DOHH2 (cell line): ENCODE measurements around the gene MGAT1.

Experiments
- H3F3A ChIP-seq: fragments of 200-600 bp; sonication (generic), shearing (Covaris generic); 2 replicates; pipeline ENCODE4 v1.6.0; 2016; ENCODE audit warnings: antibody characterized with exemption, mild to moderate bottlenecking; ENCODE audit not compliant: control insufficient read depth, insufficient read depth
- H3K27ac ChIP-seq: fragments of 200-600 bp; sonication (generic); 2 replicates; pipeline ENCODE4 v1.5.1; 2014; ENCODE audit warnings: low read depth, mild to moderate bottlenecking, low read length, moderate library complexity
- H3K27me3 ChIP-seq: fragments of 200-600 bp; sonication (generic); 2 replicates; pipeline ENCODE4 v1.6.1; 2014; ENCODE audit warnings: mild to moderate bottlenecking, low read length, mixed read lengths; ENCODE audit not compliant: control insufficient read depth
- H3K36me3 ChIP-seq: fragments of 200-600 bp; sonication (generic); 2 replicates; pipeline ENCODE4 v1.6.1; 2014; ENCODE audit warnings: mild to moderate bottlenecking, low read length, moderate library complexity, mixed read lengths; ENCODE audit not compliant: control insufficient read depth
- H3K4me1 ChIP-seq: fragments of 200-600 bp; sonication (generic); 2 replicates; pipeline ENCODE4 v1.6.1; 2014; ENCODE audit warnings: mild to moderate bottlenecking, low read length, mixed read lengths; ENCODE audit not compliant: control insufficient read depth
- H3K4me2 ChIP-seq: fragments of 200-600 bp; sonication (generic); 2 replicates; pipeline ENCODE4 v1.6.0; 2014; ENCODE audit warnings: mild to moderate bottlenecking, low read length, moderate library complexity
- H3K4me3 ChIP-seq: fragments of 200-600 bp; sonication (generic); 2 replicates; pipeline ENCODE4 v1.5.1; 2014; ENCODE audit warnings: mild to moderate bottlenecking, low read length, mixed read lengths
- H3K79me2 ChIP-seq: fragments of 200-600 bp; sonication (generic); 2 replicates; pipeline ENCODE4 v1.6.1; 2014; ENCODE audit warnings: mild to moderate bottlenecking, low read length, mixed read lengths; ENCODE audit not compliant: control insufficient read depth
- H3K9me2 ChIP-seq: fragments of 200-600 bp; sonication (generic); replicated peaks from 2 replicates; pipeline ENCODE4 v1.6.1; 2014; ENCODE audit warnings: mild to moderate bottlenecking, low read length, mixed read lengths; ENCODE audit not compliant: control insufficient read depth
- H3K9me3 ChIP-seq: fragments of 200-600 bp; sonication (generic); 2 replicates; pipeline ENCODE4 v1.6.1; 2014; ENCODE audit warnings: antibody characterized with exemption, low read length, mixed read lengths; ENCODE audit not compliant: control insufficient read depth, insufficient read depth
- H4K20me1 ChIP-seq: fragments of 200-600 bp; sonication (generic); 2 replicates; pipeline ENCODE4 v1.6.0; 2014; ENCODE audit warnings: low read depth, mild to moderate bottlenecking, antibody characterized with exemption, low read length, moderate library complexity; ENCODE audit not compliant: control insufficient read depth, insufficient read depth
- CTCF ChIP-seq: fragments of 200-600 bp; sonication (generic); IDR thresholded peaks from one replicate; pipeline ENCODE4 v1.5.1; 2014; ENCODE audit warnings: antibody characterized with exemption, mild to moderate bottlenecking, low read depth, low read length; ENCODE audit not compliant: poor library complexity, severe bottlenecking
- EZH2phosphoT487 ChIP-seq: fragments of 200-600 bp; sonication (generic); IDR thresholded peaks from 2 replicates; pipeline ENCODE4 v1.6.1; 2017; ENCODE audit warnings: borderline replicate concordance, mild to moderate bottlenecking, antibody characterized with exemption, low read length, moderate library complexity, mixed read lengths

The MGAT1 gene

GRCh38 chr5:180825768-180826525 is 23.3 kb upstream of the MGAT1 start:
- no peaks in the 10 kb centered on the region for H4K20me1 ChIP-seq
- no peaks in the 10 kb centered on the region for H3K9me3 ChIP-seq
- no peaks in the 10 kb centered on the region for H3K9me2 ChIP-seq
- H3F3A ChIP-seq, result 0 out of 2 replicates have a peak, but pooled peaks cover 6% of the 10 kb centered on the region
- H3K4me1 ChIP-seq, result peaks cover 21% of the 10 kb centered on the region
- no peaks in the 10 kb centered on the region for H3K27me3 ChIP-seq
- no peak overlapping the region for H3K27ac ChIP-seq
- peaks cover 17% of the 10 kb centered on the region for H3K36me3 ChIP-seq
- no peak overlapping the region for H3K4me2 ChIP-seq
- H3K79me2 ChIP-seq, result peaks cover 17% of the 10 kb centered on the region
- no peak overlapping the region for H3K4me3 ChIP-seq
- TF ChIP-seq CTCF (no peak), EZH2phosphoT487 (no peak)

GRCh38 chr5:180824630-180825476 is 22.2 kb upstream of the MGAT1 start:
- no peak for TF ChIP-seq EZH2phosphoT487
- TF ChIP-seq CTCF, result no peak
- Histone ChIP-seq H3K27ac (no peak overlapping the region), H3K9me2 (no peaks in the 10 kb centered on the region), H3K36me3 (peaks cover 8% of the 10 kb centered on the region), H3K9me3 (no peaks in the 10 kb centered on the region), H3F3A (0 out of 2 replicates have a peak, but pooled peaks cover 6% of the 10 kb centered on the region), H3K4me3 (no peak overlapping the region), H4K20me1 (no peaks in the 10 kb centered on the region), H3K4me1 (peaks cover 25% of the 10 kb centered on the region), H3K79me2 (peaks cover 6% of the 10 kb centered on the region), H3K27me3 (no peaks in the 10 kb centered on the region), H3K4me2 (no peak overlapping the region)

- no peak for TF ChIP-seq EZH2phosphoT487
- Histone ChIP-seq H3K27me3 (no peaks in the 10 kb centered on the region), H4K20me1 (no peaks in the 10 kb centered on the region), H3K79me2 (no peaks in the 10 kb centered on the region), H3K4me3 (no peak overlapping the region), H3K27ac (no peak overlapping the region), H3K36me3 (peaks cover under 1% of the 10 kb centered on the region; the same call in 1 of the 2 replicates), H3K4me1 (peaks cover 19% of the 10 kb centered on the region), H3K4me2 (no peak overlapping the region), H3F3A (0 out of 2 replicates have a peak, but pooled peaks cover 6% of the 10 kb centered on the region), H3K9me3 (no peaks in the 10 kb centered on the region), H3K9me2 (no peaks in the 10 kb centered on the region)
Observed at GRCh38 chr5:180823940-180824629, 21.5 kb upstream of the MGAT1 start.
